ENCODE measurements around the gene SLC29A2. TPM values are rescaled to one million over a fixed set of nuclear protein-coding genes. Genes with fewer than 3 reads are reported as not detected.

SLC29A2 gene
- total and polyA plus RNA-seq, 2 donors from 2014 or later, result 10.4 to 17.5 TPM

DNA sequence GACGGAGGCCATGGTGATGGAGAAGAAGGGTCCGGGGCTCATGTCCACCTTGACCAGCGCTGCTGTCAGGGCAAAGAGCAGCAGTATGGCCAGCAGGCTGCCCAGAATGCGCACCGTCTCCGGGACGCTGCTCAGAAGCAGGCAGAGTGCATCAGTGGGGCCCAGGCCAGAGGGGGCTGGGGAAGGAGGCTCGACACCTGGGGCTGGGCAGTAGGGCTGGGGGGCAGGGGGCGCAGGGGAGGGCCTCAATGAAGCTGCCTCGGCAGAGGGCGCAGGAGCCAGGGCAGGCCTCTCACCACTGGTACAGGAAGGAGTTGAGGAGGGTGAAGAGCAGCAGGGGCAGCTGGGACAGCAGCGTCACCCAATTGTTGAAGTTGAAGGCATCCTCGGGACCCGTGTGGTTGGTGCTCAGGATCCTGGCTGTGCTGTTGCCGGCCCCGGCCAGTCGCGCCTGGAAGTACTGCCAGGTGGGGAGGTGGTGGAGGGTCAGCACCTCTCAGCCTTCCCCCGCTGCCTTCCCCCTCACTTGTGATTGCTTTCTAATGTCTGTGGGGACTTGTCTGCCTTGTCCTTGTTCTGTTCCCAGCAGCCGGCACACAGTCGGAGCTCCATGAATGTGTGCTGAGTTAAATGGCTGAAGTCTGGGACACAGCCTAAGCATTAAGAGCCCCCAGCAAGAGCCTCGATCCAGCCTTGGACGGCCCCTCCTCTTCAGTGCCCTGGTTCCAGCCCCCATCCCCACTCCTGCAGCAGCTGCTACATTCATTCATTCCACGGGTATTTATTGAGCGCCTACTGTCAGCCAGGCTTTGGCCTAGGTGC is 2.3 kb downstream of the SLC29A2 start:
- no peak overlapping the region for H3K9ac ChIP-seq (ENCODE audit: low read length in 3 of 3)
- intact Hi-C loops (cut with DNase I), result loop anchor here (5.0 kb wide), 1 partner anchor 192 kb away; no protein-coding TSS in a partner anchor
- peaks cover 0 to 4% (median 0%) of the 10 kb centered on the region in 3 donors for H3K36me3 ChIP-seq (ENCODE audit: control insufficient read depth in 2 of 3, insufficient read depth in 3 of 3, low read length in 3 of 3)
- peak overlapping the region in 1 of 3 donors; percentile 6 for H3K4me3 ChIP-seq (ENCODE audit: low read length in 3 of 3)
- FAIRE-seq (no peak), DNase-seq (no peak)
- no peaks in the 10 kb centered on the region for H3K9me3 ChIP-seq (ENCODE audit: control insufficient read depth in 2 of 3, insufficient read depth in 1 of 3, low read length in 3 of 3)
- no peak overlapping the region for H3K27ac ChIP-seq (ENCODE audit: low read depth in 2 of 2, low read length in 2 of 2)
- H3K4me1 ChIP-seq (ENCODE audit: control insufficient read depth in 2 of 3, insufficient read depth in 2 of 3, low read depth in 1 of 3, low read length in 3 of 3), result peaks cover 0 to 6% (median 0%) of the 10 kb centered on the region in 3 donors
- TF ChIP-seq, protein P1, sequence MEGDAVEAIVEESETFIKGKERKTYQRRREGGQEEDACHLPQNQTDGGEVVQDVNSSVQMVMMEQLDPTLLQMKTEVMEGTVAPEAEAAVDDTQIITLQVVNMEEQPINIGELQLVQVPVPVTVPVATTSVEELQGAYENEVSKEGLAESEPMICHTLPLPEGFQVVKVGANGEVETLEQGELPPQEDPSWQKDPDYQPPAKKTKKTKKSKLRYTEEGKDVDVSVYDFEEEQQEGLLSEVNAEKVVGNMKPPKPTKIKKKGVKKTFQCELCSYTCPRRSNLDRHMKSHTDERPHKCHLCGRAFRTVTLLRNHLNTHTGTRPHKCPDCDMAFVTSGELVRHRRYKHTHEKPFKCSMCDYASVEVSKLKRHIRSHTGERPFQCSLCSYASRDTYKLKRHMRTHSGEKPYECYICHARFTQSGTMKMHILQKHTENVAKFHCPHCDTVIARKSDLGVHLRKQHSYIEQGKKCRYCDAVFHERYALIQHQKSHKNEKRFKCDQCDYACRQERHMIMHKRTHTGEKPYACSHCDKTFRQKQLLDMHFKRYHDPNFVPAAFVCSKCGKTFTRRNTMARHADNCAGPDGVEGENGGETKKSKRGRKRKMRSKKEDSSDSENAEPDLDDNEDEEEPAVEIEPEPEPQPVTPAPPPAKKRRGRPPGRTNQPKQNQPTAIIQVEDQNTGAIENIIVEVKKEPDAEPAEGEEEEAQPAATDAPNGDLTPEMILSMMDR (IDR thresholded peaks at IDR 0.05; ENCODE audit: borderline replicate concordance, extremely low read depth, insufficient read depth), result no peak
- H3K27me3 ChIP-seq (ENCODE audit: control insufficient read depth, insufficient read depth, low read length), result no peaks in the 10 kb centered on the region

DNA sequence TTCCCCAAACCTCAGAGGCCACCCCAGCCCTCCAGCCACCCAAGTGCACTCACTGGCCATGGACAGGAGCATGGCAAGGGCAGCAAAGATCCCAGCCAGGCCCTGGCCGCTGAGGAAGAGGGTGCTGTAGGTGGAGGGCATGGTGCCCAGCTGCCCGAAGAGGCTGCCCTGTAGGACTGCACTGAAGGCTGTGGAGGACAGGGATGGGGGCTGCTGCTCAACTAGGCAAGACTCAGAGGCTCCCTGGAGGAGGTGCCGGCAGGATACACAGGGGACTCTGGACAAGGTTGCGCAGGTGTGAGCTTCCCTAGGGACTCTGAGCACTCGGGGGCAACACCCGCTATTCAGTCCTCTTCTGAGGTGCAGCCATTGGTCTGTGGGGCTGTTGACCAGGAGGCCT is 3.1 kb downstream of the SLC29A2 start:
- Histone ChIP-seq H3K27me3 (ENCODE audit: control insufficient read depth, insufficient read depth, low read length) (no peaks in the 10 kb centered on the region), H3K9me3 (ENCODE audit: control insufficient read depth in 2 of 3, insufficient read depth in 1 of 3, low read length in 3 of 3) (no peaks in the 10 kb centered on the region), H3K4me1 (ENCODE audit: control insufficient read depth in 2 of 3, insufficient read depth in 2 of 3, low read depth in 1 of 3, low read length in 3 of 3) (peaks cover 0 to 6% (median 0%) of the 10 kb centered on the region in 3 donors), H3K27ac (ENCODE audit: low read depth in 2 of 2, low read length in 2 of 2) (no peak overlapping the region), H3K4me3 (ENCODE audit: low read length in 3 of 3) (no peak overlapping the region), H3K36me3 (ENCODE audit: control insufficient read depth in 2 of 3, insufficient read depth in 3 of 3, low read length in 3 of 3) (peaks cover 0 to 4% (median 0%) of the 10 kb centered on the region in 3 donors), H3K9ac (ENCODE audit: low read length in 3 of 3) (no peak overlapping the region)
- intact Hi-C loops (cut with DNase I), result loop anchor here (5.0 kb wide), 1 partner anchor 191 kb away; no protein-coding TSS in a partner anchor
- TF ChIP-seq, protein P1 (IDR thresholded peaks at IDR 0.05; ENCODE audit: borderline replicate concordance, extremely low read depth, insufficient read depth), result no peak
- FAIRE-seq, result no peak
- DNase-seq, result no peak

DNA sequence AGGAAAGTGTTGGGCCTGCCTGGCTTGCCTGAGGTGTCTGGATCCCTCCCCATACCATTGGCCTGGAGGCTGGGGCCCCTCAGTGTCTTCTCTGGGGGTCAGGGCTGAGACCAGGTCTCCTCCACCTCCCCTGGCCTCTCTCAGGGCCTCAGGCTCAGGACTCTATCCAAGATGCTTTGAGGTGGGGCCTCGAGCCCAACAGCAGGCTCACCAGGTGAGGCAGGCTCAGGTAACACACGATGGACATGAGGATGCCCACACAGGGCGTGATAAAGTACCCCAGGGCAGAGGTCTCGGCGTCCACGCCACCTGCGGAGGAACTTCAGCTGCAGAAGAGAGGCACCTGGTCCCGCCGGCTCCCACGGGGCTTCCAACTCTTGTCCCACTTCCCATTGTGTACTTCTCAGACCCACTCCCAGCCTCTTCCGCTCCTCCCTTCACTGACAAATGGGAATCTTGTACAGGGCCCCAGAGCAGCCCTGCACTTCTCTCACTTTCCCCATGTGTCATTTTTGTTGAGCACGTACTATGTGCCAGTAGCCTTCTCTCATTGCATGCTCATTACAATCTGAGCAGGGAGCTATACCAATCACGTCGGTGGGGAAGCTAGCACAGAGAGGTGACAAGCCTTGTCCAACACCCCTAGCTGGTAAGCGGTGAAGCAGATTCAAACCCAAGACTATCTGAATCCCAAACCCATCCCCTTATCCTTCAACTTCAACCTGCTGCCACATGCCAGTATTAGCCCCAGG is 3.8 kb downstream of the SLC29A2 start:
- Histone ChIP-seq H3K27me3 (ENCODE audit: control insufficient read depth, insufficient read depth, low read length) (no peaks in the 10 kb centered on the region), H3K9ac (ENCODE audit: low read length in 3 of 3) (no peak overlapping the region), H3K27ac (ENCODE audit: low read depth in 2 of 2, low read length in 2 of 2) (no peak overlapping the region), H3K4me1 (ENCODE audit: control insufficient read depth in 2 of 3, insufficient read depth in 2 of 3, low read depth in 1 of 3, low read length in 3 of 3) (peaks cover 0 to 6% (median 0%) of the 10 kb centered on the region in 3 donors), H3K36me3 (ENCODE audit: control insufficient read depth in 2 of 3, insufficient read depth in 3 of 3, low read length in 3 of 3) (peaks cover 0 to 4% (median 0%) of the 10 kb centered on the region in 3 donors), H3K4me3 (ENCODE audit: low read length in 3 of 3) (no peak overlapping the region), H3K9me3 (ENCODE audit: control insufficient read depth in 2 of 3, insufficient read depth in 1 of 3, low read length in 3 of 3) (no peaks in the 10 kb centered on the region)
- no peak for FAIRE-seq
- DNase-seq, result no peak
- intact Hi-C loops (cut with DNase I), result loop anchor here (5.0 kb wide), 1 partner anchor 190 kb away; no protein-coding TSS in a partner anchor
- TF ChIP-seq, protein P1 (IDR thresholded peaks at IDR 0.05; ENCODE audit: borderline replicate concordance, extremely low read depth, insufficient read depth), result no peak

Data from kidney (tissue), 14 donors.